ENCODE results near the gene CD14. TPM values are rescaled to one million over a fixed set of nuclear protein-coding genes. Genes with fewer than 3 reads are reported as not detected.
"Not testable (repeated sequence)": the region's sequence is repeated elsewhere in the genome, so short reads cannot be mapped to it uniquely, and the experiment has no call there.

CD14 gene
- 0.21 and 0.64 TPM in 2 replicates for total RNA-seq
- 2.7 TPM for polyA plus RNA-seq (2012)

DNA sequence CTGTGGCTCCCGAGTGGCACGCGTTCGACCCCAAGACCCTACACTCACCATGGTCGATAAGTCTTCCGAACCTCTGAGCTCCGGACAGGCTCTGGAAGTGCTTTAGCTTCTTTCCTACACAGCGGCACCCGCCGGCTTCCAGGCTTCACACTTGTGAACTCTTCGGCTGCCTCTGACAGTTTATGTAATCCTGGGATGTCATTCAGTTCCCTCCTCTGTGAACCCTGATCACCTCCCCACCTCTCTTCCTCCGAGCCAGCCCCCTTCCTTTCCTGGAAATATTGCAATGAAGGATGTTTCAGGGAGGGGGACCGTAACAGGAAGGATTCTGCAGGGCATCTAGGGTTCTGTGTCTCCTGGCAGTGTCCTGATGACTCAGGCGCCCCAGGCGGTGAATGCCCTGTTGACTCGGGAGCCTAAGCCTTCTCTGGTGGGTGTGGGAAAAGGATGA is at the start of gene CD14:
TSS of gene CD14 (minus strand) at position 155 of the 451 bp plus-strand sequence. CDS start at position 51, 104 bp downstream.
- peak; percentile 45 for DNase-seq (ENCODE audit: low read depth)

DNA sequence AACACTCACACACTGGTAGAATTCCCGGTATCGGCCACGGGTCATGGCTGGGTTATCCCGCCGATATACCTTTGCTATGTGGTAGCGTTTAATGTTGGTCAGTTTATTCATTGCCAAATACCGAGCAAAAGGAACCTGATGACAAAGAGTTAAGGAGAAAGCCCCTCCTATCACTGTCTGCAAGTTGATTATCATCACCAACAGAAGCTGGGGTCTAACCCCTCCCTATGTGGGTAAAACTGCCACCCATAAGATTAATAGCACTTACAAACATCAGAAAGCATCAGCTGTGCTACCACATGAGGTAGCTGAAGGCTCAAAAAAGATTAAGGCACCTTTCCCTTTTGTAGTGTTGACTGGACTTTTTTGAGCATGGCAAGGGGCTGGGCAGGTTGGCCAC is 46.0 kb upstream of the CD14 start:
- DNase-seq (ENCODE audit: low read depth): no peak

DNA sequence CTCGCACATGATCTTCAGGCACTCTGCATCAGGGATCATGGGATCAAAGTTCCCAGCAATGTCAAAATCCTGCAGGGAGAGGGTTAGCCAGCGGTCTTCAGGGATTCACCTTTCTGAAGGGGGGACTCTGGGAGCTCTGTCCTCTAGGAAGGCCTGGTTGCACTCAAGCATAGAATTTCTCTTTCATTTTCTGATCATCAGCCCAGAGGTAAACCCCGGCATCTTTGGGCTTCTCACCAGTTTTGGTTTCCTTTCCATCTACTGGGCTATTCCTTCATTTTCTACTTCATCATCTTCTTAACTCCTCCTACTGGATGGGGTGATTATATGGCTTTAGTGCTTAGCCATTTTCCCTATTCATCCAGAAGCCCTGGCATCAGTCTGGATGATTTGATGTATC is 45.0 kb upstream of the CD14 start:
- no peak for DNase-seq (ENCODE audit: low read depth)

DNA sequence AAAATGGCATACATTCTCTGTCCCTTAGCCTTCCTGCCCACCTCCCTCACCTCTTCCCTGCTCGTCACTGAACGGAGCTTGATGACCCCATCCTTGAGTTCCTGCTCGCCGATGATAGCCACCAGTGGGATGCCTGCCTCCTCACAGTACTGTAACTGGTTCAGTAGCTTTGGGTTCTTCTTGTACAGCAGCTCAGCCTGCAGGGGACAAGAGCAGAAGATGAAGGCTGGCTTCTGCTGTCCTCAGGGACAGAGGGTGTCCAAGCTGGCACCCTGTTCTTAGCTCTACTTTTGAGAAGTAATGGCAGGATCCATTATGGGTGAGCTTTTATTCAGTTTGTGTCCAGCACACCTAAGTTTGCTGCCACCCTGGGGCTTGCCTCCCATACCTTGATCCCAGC is 41.7 kb upstream of the CD14 start:
- no peak for DNase-seq (ENCODE audit: low read depth)

DNA sequence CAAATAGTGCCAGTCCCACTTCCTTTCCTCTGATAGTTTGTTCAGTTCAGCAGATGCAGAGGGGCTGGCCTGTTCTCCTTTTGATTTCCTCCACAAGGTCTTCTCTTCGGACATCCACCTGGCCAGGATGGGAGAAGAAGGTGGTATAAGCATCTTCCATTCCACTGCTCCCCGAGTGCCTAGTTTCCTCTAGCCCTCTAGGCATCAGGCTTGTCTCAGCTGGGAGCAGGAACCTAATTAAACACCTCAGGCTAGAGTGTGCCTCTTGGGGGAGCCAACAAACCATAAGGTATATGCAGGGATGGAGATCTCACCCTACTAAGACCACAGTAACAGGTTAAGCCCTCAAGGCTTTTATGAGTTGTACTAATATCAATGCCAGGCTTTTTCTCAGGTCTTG is 41.2 kb upstream of the CD14 start:
- DNase-seq (ENCODE audit: low read depth): no peak

DNA sequence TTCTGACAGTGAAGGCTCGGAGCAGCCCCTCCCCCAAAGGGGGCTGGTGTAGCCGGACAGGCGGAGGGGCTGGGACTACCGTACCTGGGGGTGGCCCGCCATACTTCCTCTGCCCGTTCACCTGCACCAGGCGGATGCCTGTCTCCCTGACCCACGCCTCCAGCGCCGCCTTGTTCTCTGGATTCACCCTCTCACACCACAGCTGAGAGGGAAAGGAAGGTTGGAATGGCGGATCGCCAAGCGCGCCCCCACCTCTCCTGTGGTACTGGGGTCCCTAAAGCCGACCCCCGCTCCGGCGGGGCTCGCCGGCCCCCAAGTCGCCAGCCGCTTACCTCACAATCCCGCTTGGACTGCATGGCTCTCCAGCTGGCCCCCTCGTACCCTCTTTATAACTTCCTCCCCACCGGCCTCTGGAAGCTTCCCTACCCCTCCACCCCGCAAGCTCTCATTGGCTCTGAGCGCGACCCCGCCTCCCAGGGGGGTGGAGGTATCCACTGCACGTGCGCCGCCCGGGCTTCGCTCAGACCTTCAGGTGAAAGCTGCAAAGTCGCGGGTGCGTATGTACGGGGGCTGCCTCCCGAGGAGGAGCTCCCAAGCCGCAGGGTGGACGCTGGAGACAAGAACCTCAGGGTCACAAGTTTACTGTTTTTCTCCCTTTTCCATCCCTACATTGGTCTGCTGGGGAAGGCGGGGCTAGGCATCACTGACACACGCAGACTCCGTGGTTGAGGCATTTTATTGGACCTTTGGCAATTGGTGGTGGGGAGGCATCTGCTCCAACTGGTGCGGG is 40.4 kb upstream of the CD14 start, which contains the start of gene DND1:
TSS of gene DND1 (minus strand) at position 390 of the 790 bp plus-strand sequence. CDS start at position 356, 34 bp downstream.
- no peak for DNase-seq (ENCODE audit: low read depth)

DNA sequence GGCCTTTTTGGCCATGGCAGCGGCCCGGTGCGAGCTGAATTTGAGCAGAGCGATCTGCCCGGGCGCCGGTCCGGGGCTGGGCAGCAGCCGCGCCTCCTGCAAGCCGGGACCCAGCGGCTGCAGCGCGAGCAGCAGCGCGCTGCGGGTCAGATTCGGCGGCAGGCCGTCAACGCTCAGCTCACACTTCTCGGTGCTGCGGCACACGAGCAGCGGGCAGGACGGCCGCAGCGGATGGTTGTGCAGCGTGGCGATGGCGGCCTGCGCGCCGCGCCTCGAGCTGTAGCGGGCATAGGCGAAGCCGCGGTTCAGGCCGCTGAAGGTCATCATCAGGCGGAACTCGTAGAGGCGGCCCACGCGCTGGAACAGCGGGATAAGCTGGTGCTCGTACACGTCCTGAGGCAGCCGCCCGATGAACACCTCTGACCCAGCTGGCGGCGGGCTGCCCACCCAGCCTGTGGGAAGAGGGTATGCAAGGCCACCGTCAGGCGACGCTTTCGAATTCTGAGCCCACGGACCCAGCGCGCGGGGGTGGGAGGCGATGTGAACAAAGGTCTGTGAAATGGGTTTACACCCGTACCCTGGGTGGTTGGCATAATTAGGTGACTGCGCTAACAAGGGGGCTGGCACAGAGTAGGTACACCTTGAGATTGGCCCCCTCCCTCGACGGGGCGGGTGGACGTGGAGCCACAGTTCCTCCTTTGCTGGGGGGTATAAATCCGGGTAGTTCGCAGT is 39.6 kb upstream of the CD14 start:
- DNase-seq (ENCODE audit: low read depth): no peak

DNA sequence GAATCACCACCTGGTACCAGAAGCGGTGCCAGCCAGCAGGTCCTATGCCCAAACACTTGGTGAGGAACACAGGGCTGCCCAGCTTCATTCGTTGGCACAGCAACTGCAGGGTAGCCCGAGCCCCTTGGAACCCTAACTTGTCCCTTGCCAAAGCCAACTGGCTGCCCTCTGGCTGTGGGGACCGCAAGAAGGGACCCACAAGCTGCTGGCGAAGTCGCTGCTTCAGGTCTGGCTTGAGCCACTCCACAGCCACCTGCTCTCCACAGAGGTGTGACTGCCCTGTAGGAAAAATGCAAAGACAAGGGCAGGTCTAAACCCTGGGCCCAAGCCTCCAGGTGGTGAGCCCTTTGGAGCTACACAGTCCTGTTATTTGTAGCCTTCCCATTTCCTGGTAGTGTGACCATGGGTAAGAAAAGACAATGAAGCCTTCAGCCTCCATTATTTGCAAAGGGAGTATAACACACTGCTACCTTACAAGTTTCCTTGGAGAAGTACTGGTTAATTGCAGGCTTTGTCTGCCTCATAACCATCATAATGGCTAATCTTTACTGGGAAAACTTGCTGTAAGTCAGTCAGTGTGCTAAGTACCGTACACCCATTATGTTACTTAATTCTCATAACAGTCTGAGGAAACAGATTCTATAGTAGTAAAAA is 38.6 kb upstream of the CD14 start:
- no peak for DNase-seq (ENCODE audit: low read depth)

DNA sequence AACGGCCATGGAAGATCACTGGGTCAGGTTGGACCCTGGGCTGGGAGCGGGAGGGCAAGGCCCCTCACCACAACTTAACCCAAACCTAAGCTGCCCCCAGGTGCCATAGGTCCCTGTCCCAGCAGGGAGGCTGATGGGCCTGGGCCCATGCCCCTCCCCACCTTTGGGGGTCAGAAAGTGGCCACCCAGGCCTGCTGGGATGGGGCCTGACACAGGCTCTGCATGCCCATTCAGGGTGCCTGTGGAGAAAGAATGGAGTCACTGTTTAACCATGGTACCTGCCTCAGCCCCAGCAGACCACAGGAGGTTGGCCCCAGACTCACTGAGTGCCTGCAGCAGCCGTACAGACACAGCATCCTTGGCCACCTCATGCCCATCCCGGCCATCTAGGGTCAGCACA is 38.1 kb upstream of the CD14 start:
- not testable (repeated sequence) for DNase-seq (ENCODE audit: low read depth)

DNA sequence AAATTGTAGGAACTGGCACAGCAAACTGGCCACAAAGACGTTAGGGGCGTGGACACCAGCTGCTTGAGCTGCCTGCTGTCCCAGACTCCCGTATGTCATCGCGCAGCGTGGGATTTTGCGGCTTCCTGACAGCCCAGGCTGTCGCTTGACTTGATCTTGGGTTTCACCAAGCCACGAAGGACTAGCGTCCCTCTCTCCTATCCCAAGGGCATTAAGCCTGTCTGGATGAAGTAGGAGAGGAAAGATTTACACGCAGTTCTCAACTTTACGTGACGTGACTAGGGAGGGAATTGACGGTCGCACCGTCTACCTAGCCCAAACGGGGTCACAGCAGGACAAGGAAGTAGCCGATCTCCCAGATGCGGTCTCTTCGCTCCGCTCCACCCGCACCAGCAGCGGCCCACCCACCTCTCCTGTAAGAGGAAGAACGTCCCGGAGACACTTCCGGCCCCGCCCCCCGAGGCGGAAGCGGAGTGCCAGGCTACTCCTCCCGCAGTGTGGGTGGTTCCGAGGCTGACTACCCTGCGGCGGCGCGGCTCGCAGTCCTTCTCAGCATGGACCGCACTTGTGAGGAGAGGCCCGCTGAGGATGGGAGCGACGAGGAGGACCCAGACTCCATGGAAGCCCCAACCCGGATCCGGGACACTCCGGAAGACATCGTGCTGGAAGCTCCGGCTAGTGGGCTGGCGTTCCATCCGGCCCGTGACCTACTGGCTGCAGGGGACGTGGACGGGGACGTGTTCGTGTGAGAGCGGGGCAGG is 31.6 kb upstream of the CD14 start, which contains the start of gene WDR55:
TSS of gene WDR55 (plus strand) at position 546 of the 761 bp plus-strand sequence. CDS start at position 555, 9 bp downstream.
- peak; percentile 97 for DNase-seq (ENCODE audit: low read depth)

DNA sequence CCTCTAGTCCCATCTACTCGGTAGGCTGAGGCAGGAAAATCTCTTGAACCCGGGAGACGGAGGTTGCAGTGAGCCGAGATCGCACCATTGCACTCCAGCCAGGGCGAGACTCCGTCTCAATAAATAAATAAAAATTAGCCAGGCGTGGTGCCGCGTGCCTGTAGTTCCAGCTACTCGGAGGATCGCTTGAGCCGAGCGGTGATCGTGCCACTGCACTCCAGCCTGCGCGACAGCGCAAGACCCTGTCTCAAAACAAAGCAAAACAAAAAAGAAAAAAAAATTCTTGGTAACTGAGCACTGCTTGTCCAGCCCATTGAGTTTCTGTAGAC is 31.0 kb upstream of the CD14 start:
- no peak for DNase-seq (ENCODE audit: low read depth)

DNA sequence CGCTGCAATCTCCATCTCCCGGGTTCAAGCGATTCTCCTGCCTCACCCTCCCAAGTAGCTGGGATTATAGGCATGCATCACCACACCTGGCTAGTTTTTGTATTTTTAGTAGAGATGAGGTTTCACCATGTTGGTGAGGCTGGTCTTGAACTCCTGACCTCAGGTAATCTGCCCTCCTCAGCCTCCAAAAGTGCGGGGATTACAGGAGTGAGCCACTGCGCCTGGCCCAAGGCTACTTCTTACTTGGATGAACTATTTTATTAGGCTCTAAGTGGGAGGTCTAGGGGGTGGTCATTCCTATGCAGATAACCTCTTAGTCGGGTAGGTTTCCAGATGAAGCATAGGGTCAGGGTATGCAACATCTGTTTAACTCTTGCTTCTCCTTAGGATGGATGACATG is 27.4 kb upstream of the CD14 start:
- DNase-seq (ENCODE audit: low read depth): not testable (repeated sequence)

DNA sequence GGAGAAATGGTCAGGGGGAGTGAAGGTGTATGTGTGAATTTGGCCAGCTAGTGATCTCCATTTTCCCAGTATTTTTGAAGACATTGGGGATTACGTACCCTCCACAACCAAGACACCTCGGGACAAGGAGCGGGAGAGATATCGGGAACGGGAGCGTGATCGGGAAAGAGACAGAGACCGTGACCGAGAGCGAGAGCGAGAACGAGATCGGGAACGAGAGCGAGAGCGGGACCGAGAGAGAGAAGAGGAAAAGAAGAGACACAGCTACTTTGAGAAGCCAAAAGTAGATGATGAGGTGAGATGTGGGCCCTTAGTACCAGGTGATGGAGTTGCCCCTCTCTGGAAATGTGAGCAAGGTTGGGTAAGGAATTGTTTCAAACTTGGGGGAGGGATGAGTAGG is 25.9 kb upstream of the CD14 start:
- no peak for DNase-seq (ENCODE audit: low read depth)

DNA sequence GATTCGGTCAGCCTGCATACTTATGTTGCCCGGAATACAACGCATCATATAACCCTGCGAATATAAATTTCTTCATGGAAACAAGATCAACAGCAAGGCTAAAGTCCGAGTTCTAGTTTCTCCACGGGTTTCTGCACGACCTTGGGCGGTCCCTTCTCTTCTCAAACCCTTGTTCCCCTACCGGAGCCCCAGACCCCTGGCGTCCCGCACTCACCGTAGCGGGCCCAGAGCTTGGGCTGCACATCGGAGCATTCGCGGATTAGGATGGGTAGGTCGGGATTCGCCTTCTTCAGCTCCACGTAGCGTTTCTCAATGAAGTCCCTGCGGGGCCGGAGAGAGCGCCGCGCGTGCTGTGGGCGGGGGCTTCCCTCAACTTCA is 14.1 kb upstream of the CD14 start:
- DNase-seq (ENCODE audit: low read depth): no peak

DNA sequence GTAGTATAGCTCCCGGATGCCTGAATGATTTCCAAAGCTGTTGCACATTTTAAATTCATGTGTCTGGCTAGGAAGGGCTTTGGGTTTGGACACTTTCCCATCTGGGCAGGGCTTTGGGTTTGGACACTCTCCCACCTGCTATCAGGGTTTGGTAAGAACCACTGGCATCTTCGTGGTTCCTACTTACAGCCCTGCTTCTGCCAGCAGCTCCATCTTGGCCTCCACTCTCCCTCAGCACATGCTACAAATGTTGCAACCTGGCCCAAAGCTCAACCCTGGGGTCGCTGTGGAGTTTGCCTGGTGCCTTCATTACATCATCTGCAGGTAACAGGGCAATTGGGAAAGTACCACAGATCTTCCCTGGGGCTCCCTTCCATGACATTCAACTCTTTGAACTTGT is 9.7 kb upstream of the CD14 start:
- DNase-seq (ENCODE audit: low read depth): peak; percentile 93

DNA sequence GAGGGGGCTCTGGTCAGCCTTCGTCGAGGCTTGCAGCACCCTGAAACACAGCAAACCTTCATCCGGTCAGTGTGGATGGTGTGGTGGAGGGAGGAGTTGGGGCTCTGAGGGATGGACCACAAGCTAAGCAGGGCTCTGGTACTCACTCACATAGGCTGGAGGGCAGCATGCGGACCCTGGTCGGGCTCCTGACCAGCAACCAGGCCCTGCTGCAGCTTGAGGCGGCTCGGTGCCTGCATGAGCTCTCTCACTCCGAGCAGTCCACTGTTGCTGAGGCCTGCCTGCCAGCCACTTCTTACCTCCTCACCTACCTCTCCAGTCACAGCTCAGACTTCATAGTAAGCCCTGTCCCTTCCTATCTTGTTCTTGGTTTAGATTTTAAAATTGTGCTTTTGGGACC is 8.7 kb upstream of the CD14 start:
- no peak for DNase-seq (ENCODE audit: low read depth)

DNA sequence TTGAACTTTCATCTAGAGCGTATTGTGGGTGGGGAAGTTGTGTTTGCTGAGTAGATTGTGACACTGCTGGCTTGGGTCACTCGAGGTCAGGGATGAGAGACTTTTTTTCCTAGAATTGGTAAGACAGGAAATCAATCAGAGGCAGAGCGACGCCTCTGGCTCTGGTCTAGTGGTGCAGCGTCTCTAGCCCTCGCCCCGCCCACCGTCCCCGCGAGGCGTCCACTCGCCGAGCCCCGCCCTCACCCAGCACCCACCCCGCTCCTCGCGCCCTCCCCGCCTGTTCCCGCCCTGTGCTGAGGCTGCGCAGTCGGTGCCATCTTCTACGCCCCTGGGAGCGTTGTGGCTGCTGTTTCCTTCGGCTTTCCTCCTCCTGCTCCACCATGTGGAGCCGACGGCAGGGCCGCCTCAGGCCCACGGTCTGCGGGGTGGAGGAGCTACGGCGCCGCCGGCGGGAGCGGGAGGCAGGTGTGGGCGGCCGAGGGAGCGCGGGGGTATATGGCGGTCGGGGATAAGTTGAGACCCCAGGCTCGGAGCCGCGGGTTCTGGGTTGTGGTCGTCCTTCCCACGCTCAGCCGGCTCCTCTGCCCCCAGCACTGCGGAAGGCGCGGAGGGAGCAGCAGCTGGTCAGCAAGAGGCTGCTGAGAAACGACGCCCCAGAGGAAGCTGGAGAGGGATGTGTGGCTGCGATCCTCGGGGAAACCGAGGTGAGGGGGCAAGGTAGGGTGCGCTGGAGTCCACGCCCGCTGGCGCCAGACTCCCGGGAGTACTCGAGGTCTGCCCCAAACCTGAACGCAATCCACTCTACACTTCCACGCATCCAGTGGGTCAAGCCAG is 6.4 kb upstream of the CD14 start, which contains the start of gene TMCO6:
TSS of gene TMCO6 (plus strand) at position 304 of the 834 bp plus-strand sequence. CDS start at position 381, 77 bp downstream.
- DNase-seq (ENCODE audit: low read depth): peak; percentile 96

DNA sequence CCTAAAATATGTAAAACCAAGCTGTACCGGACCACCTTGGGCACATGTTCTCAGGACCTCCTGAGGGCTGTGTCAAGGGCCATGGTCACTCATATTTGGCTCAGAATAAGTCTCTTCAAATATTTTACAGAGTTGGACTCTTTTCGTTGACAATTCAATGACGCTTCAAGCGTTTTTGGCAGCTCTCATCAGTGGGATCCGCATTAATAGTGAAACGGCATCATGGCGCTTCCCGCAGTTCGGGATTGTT is 5.8 kb upstream of the CD14 start:
- DNase-seq (ENCODE audit: low read depth): not testable (repeated sequence)

DNA sequence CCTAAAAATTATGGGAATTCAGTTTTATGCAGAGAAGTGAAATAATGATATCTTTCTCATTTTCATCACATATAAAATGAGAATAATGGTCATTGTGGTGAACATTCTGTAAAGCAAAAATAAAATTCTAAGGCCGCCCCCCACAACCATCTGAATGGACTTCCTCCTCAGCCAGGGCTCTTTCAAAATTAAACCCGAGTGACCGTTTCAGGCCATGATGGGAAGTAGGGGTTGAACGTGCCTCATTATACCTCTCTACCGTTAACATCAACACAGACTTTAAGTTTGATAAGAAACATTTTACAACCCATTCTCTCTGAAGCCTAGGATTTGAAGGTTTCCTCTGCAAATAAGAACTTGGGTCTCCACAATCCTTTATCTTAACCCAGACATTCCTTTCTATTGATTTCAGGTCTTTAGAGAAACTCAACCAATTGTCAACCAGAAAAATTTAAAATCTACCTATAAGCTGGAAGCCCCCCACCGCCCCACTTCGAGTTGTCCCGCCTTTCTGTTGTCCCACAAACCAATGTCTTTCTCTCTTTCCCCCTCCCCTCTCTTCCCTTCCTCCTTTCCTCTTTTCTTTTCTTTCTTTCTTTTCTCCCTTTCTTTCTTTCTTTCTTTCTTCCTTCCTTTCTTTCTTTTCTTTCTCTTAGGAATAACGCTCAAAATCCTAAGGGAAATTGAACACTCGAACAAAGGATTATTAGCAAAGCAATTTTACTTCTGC is 4.6 kb upstream of the CD14 start:
- no peak for DNase-seq (ENCODE audit: low read depth)
